PC-3 (cell line): Measurements from ENCODE around the gene ABCG1.

Experiments used
- EZH2 ChIP-seq: fragments of 300-600 bp; sonication (generic); IDR thresholded peaks from one replicate; pipeline ENCODE4 v1.6.1; 2017; ENCODE audit warnings: antibody characterized with exemption, mild to moderate bottlenecking, low read length; ENCODE audit not compliant: unreplicated experiment
- EZH2phosphoT487 ChIP-seq: fragments of 300-600 bp; sonication (generic); IDR thresholded peaks from 2 replicates; pipeline ENCODE4 v1.6.1; 2018; ENCODE audit warnings: mild to moderate bottlenecking, antibody characterized with exemption, low read length, borderline replicate concordance
- TF ChIP-seq, protein P1 (sequence below): fragments of 300-600 bp; sonication (generic); conservative IDR thresholded peaks from 2 replicates; pipeline ENCODE4 v1.5.1; 2017; ENCODE audit warnings: antibody characterized with exemption, low read depth, mild to moderate bottlenecking, low read length

DNA sequence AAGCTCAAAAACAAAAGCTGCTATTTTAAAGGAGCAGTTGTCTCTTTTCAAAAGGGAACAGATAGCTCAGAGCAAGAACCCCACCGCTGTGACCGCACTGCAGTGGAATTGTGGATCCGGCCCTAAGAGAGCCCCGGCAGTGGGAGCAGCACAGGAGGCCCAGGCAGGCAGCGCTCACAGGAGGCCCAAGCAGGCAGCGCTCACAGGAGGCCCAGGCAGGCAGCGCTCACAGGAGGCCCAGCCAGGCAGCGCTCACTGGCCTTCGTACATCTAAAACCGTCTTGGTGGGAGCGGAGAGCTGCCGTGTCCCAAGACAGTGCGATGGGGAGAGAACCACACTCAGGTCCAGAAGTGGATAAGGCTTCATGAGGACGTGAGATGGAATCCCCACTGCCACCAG lies 92.2 kb downstream of the ABCG1 start:
- no peak for TF ChIP-seq EZH2phosphoT487
- TF ChIP-seq EZH2 = no peak
- TF ChIP-seq, protein P1, sequence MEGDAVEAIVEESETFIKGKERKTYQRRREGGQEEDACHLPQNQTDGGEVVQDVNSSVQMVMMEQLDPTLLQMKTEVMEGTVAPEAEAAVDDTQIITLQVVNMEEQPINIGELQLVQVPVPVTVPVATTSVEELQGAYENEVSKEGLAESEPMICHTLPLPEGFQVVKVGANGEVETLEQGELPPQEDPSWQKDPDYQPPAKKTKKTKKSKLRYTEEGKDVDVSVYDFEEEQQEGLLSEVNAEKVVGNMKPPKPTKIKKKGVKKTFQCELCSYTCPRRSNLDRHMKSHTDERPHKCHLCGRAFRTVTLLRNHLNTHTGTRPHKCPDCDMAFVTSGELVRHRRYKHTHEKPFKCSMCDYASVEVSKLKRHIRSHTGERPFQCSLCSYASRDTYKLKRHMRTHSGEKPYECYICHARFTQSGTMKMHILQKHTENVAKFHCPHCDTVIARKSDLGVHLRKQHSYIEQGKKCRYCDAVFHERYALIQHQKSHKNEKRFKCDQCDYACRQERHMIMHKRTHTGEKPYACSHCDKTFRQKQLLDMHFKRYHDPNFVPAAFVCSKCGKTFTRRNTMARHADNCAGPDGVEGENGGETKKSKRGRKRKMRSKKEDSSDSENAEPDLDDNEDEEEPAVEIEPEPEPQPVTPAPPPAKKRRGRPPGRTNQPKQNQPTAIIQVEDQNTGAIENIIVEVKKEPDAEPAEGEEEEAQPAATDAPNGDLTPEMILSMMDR = no peak
